Endothelial cell of umbilical vein (primary cell): ENCODE data around the gene HOXB5. TPM values are rescaled to one million over a fixed set of nuclear protein-coding genes. Genes with fewer than 3 reads are reported as not detected.

ENCODE experiments used
- BruUV-seq: library from RNA; stranded (reverse); fragments of 400-500 nt; replicated peaks from 2 replicates; lab custom pipeline; 2021; lab: Mats Ljungman, UMichigan
- CTCF ChIA-PET: fragments of 300-600, 350-600 bp; sonication (Branson Sonifier 250); formaldehyde crosslinking; loops from one replicate; lab custom pipeline; 2021; ENCODE audit warnings: antibody characterized with exemption, inconsistent platforms; lab: Charles Lee
- POLR2A ChIA-PET: fragments of 300-600, 350-600 bp; sonication (Branson Sonifier 250); formaldehyde crosslinking; loops from one replicate; lab custom pipeline; 2021; ENCODE audit warnings: antibody characterized with exemption, inconsistent platforms; lab: Charles Lee
- DNase-seq: peaks from one replicate; pipeline ENCODE4 v3.0.0-alpha.2; 2011; ENCODE audit warnings: low read depth, low spot score
- FAIRE-seq: peaks from 2 replicates; lab custom pipeline; 2011; peaks lifted over from hg19 to GRCh38; lab: Jason Lieb, UNC
- H2AFZ ChIP-seq: 2 replicates; pipeline ENCODE4 v1.6.0; 2012; ENCODE audit warnings: low read depth, low read length, control low read depth, inconsistent platforms
- H3K27ac ChIP-seq: 2 replicates; pipeline ENCODE4 v1.5.1; 2011; ENCODE audit warnings: low read depth, mild to moderate bottlenecking, control low read depth, low read length, moderate library complexity; ENCODE audit not compliant: insufficient read depth
- H3K27me3 ChIP-seq, 2 experiments: 2 replicates each; pipeline versions ENCODE4 v1.6.0 to v1.6.1; 2011; ENCODE audit warnings: low read length in 2 of 2, mixed read lengths in 1 of 2; ENCODE audit not compliant: control insufficient read depth in 2 of 2, insufficient read depth in 2 of 2
- H3K36me3 ChIP-seq, 2 experiments: 2 replicates in 1 of 2; 3 replicates in 1 of 2; pipeline ENCODE4 v1.5.1; 2011; ENCODE audit warnings: low read length in 2 of 2, mild to moderate bottlenecking in 1 of 2, moderate library complexity in 1 of 2; ENCODE audit not compliant: control insufficient read depth in 2 of 2, insufficient read depth in 2 of 2; ENCODE audit errors: extremely low read depth in 1 of 2
- H3K4me1 ChIP-seq: 3 replicates; pipeline ENCODE4 v1.5.1; 2011; ENCODE audit warnings: mild to moderate bottlenecking, low read length; ENCODE audit not compliant: control insufficient read depth, insufficient read depth; ENCODE audit errors: extremely low read depth
- H3K4me2 ChIP-seq: 2 replicates; pipeline ENCODE4 v1.6.1; 2011; ENCODE audit warnings: low read length, control low read depth, mixed read lengths; ENCODE audit not compliant: insufficient read depth
- H3K4me3 ChIP-seq, 3 experiments: fragments of 200-600 bp in 1 of 3; sonication (generic), shearing (Covaris generic) in 1 of 3; replicated peaks in 1 of 3; 2 replicates each; pipeline ENCODE4 v1.5.1; 2011 to 2016; ENCODE audit warnings: control low read depth in 3 of 3, low read length in 3 of 3, mild to moderate bottlenecking in 2 of 3, inconsistent platforms in 1 of 3, low read depth in 1 of 3, moderate library complexity in 1 of 3; ENCODE audit not compliant: insufficient read depth in 1 of 3
- H3K79me2 ChIP-seq: 2 replicates; pipeline ENCODE4 v1.6.0; 2012; ENCODE audit warnings: low read length, inconsistent platforms; ENCODE audit not compliant: control insufficient read depth, insufficient read depth
- H3K9ac ChIP-seq: replicated peaks from 2 replicates; pipeline ENCODE3; 2011; ENCODE audit warnings: low read length, control low read depth; ENCODE audit not compliant: insufficient read depth; ENCODE audit errors: extremely low read depth
- H3K9me1 ChIP-seq: replicated peaks from 3 replicates; pipeline ENCODE4 v1.6.0; 2011; ENCODE audit warnings: mild to moderate bottlenecking, low read length; ENCODE audit not compliant: control insufficient read depth, insufficient read depth; ENCODE audit errors: extremely low read depth
- H3K9me3 ChIP-seq: replicated peaks from 2 replicates; pipeline ENCODE4 v1.5.1; 2012; ENCODE audit warnings: low read length, inconsistent platforms; ENCODE audit not compliant: control insufficient read depth, insufficient read depth
- H4K20me1 ChIP-seq: replicated peaks from 2 replicates; pipeline ENCODE3; 2011; ENCODE audit warnings: mild to moderate bottlenecking, low read length; ENCODE audit not compliant: control insufficient read depth, insufficient read depth; ENCODE audit errors: extremely low read depth
- EZH2 ChIP-seq: IDR thresholded peaks from 2 replicates; pipeline ENCODE4 v1.6.1; 2012; ENCODE audit warnings: borderline replicate concordance, low read depth, mild to moderate bottlenecking, moderate library complexity, low read length, inconsistent platforms; ENCODE audit not compliant: severe bottlenecking
- FOS ChIP-seq: IDR thresholded peaks from 2 replicates; pipeline ENCODE4 v1.6.1; 2011; ENCODE audit warnings: mild to moderate bottlenecking, low read length, moderate library complexity, borderline replicate concordance; ENCODE audit not compliant: insufficient read depth
- GATA2 ChIP-seq: IDR thresholded peaks from 2 replicates; pipeline ENCODE4 v1.7.0; 2011; ENCODE audit warnings: low read depth, mild to moderate bottlenecking, moderate library complexity, mixed read lengths, low read length; ENCODE audit not compliant: insufficient read length, insufficient read depth
- JUN ChIP-seq: IDR thresholded peaks from 2 replicates; pipeline ENCODE4 v1.6.1; 2011; ENCODE audit warnings: borderline replicate concordance, low read depth; ENCODE audit not compliant: insufficient read length, insufficient read depth
- MYC ChIP-seq: IDR thresholded peaks from one replicate; pipeline ENCODE4 v1.6.1; 2011; ENCODE audit warnings: mild to moderate bottlenecking, low read depth, low read length
- POLR2A ChIP-seq: IDR thresholded peaks from 2 replicates; pipeline ENCODE4 v1.6.1; 2012; ENCODE audit warnings: low read depth, mild to moderate bottlenecking, control low read depth, low read length
- POLR2AphosphoS5 ChIP-seq: IDR thresholded peaks from 2 replicates; pipeline ENCODE4 v1.6.1; 2012; ENCODE audit warnings: low read depth, mild to moderate bottlenecking, control low read depth, low read length, moderate library complexity; ENCODE audit not compliant: insufficient read depth
- dilution Hi-C: fragments of 300-500 bp; cut with MboI; formaldehyde crosslinking; loops from one replicate; pipeline ENCODE4 v1.15.0; 2019; ENCODE audit warnings: low sequenced_read_pairs; ENCODE audit not compliant: extremely low pct_ligation_motif_present
- intact Hi-C: fragments of 100-400 bp; cut with micrococcal nuclease; formaldehyde crosslinking; loops from one replicate; pipeline ENCODE4 v1.10.0; 2022
- polyA plus RNA-seq, 4 experiments: library from polyadenylated mRNA; depleted of rRNA in 3 of 4; stranded (reverse) in 3 of 4; unstranded in 1 of 4; fragments of >200 nt; gene quantifications; 2 replicates each; pipeline versions ENCODE4 v1.2.1 to v1.2.3, GENCODE V29; 2011 to 2012; ENCODE audit warnings: missing spikeins in 1 of 4
- total RNA-seq: library from RNA; stranded (reverse); gene quantifications from 2 replicates; pipeline ENCODE4 v1.2.3, GENCODE V29; 2021
- TF ChIP-seq, protein P1 (sequence below), 2 donors: IDR thresholded peaks; 1 replicate in 1 of 2; 2 replicates in 1 of 2; pipeline ENCODE4 v1.5.1; 2011; ENCODE audit warnings: low read length in 2 of 2, mild to moderate bottlenecking in 2 of 2, moderate library complexity in 2 of 2, control low read depth in 1 of 2, inconsistent platforms in 1 of 2, low read depth in 1 of 2; ENCODE audit not compliant: insufficient read depth in 1 of 2; ENCODE audit errors: extremely low read depth in 1 of 2
- TF ChIP-seq, protein P2 (sequence below): IDR thresholded peaks from 2 replicates; pipeline ENCODE4 v1.6.1; 2011; ENCODE audit not compliant: insufficient read depth, insufficient read length

Gene HOXB5
- total and polyA plus RNA-seq, 2 donors (not counting 3 experiments of a cell fraction or from before 2014, with no cell fraction given), result 2.0 to 8.5 TPM

DNA sequence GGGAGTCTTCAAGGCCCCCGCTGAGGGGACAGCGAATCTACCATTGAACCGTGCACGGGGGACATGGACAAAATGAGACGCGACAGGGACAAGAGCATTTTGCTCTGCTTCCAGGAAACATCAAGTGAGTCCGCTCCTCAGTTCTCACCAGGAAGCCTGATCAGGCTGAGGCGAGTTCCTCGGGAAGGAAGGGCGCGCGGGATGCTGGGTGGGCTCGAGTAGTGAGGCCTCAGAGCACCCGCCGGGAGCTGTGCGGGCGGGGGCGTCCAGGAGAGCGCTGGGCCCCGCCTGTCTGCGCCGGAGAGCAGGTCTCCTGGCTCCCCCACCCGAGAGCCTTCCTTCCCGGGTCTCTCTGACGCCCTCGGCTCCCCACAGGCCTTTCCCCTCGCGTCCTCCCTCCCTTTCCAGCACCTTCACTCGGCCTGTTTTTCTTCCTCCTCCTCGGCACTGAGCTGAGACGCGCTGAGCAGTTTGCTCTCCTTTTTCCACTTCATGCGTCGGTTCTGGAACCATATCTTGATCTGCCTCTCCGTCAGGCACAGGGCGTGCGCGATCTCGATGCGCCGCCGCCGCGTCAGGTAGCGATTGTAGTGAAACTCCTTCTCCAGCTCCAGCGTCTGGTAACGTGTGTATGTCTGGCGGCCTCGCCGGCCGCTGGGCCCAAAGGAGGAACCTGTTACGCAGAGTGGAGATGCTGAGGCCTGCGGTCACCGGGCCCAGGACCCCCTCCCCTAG lies 2.6 kb upstream of the HOXB5 start:
- TF ChIP-seq, protein P1, sequence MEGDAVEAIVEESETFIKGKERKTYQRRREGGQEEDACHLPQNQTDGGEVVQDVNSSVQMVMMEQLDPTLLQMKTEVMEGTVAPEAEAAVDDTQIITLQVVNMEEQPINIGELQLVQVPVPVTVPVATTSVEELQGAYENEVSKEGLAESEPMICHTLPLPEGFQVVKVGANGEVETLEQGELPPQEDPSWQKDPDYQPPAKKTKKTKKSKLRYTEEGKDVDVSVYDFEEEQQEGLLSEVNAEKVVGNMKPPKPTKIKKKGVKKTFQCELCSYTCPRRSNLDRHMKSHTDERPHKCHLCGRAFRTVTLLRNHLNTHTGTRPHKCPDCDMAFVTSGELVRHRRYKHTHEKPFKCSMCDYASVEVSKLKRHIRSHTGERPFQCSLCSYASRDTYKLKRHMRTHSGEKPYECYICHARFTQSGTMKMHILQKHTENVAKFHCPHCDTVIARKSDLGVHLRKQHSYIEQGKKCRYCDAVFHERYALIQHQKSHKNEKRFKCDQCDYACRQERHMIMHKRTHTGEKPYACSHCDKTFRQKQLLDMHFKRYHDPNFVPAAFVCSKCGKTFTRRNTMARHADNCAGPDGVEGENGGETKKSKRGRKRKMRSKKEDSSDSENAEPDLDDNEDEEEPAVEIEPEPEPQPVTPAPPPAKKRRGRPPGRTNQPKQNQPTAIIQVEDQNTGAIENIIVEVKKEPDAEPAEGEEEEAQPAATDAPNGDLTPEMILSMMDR (IDR thresholded peaks at IDR 0.05; ENCODE audit: extremely low read depth in 1 of 2, insufficient read depth in 1 of 2, low read depth in 1 of 2, low read length in 2 of 2), result no peak
- TF ChIP-seq MYC (no peak), FOS (no peak), EZH2 (no peak), GATA2 (no peak), POLR2AphosphoS5 (no peak), JUN (no peak), POLR2A (no peak)
- TF ChIP-seq, protein P2, sequence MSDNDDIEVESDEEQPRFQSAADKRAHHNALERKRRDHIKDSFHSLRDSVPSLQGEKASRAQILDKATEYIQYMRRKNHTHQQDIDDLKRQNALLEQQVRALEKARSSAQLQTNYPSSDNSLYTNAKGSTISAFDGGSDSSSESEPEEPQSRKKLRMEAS, result no peak
- no peak overlapping the region for H3K4me2 ChIP-seq
- H3K79me2 ChIP-seq, result peaks cover 65% of the 10 kb centered on the region
- no peaks in the 10 kb centered on the region for H3K9me1 ChIP-seq
- DNase-seq (no peak), FAIRE-seq (no peak)
- peaks cover 3 to 7% of the 10 kb centered on the region in 2 experiments for H3K36me3 ChIP-seq
- no TSS peak for BruUV-seq
- H3K9ac ChIP-seq, result no peak overlapping the region
- H3K4me1 ChIP-seq, result peaks cover 22% of the 10 kb centered on the region
- H3K27me3 ChIP-seq, result no peaks in the 10 kb centered on the region
- CTCF ChIA-PET, result interaction anchor here (1.5 to 4.2 kb wide), 3 partner anchors 260 to 380 kb away, joined by 4 to 31 read pairs (median 7); no protein-coding TSS in a partner anchor
- H3K9me3 ChIP-seq, result no peaks in the 10 kb centered on the region
- no peak overlapping the region for H3K4me3 ChIP-seq
- H3K27ac ChIP-seq, result no peak overlapping the region
- intact Hi-C loops, result no loop called here
- dilution Hi-C loops, result no loop called here
- POLR2A ChIA-PET, result no interaction called here
- H2AFZ ChIP-seq, result no peak overlapping the region
- H4K20me1 ChIP-seq, result no peaks in the 10 kb centered on the region
